ENCODE data around the gene NEAT1.

The NEAT1 gene

GRCh38 chr11:65422633-65423515 lies at the start of gene NEAT1:
TSS of gene NEAT1 (plus strand) at chr11:65422798.
- FAIRE-seq = no peak

- no peak for FAIRE-seq
Observed at GRCh38 chr11:65373839-65374580, 48.6 kb upstream of the NEAT1 start.

GRCh38 chr11:65375012-65375411 lies 47.6 kb upstream of the NEAT1 start:
- no peak for FAIRE-seq

GRCh38 chr11:65376138-65376713 lies 46.4 kb upstream of the NEAT1 start:
- no peak for FAIRE-seq

GRCh38 chr11:65377036-65377435 lies 45.6 kb upstream of the NEAT1 start:
- FAIRE-seq = no peak

- FAIRE-seq = no peak
Observed at GRCh38 chr11:65377777-65378176, 44.8 kb upstream of the NEAT1 start.

GRCh38 chr11:65378208-65378927 lies 44.2 kb upstream of the NEAT1 start:
- no peak for FAIRE-seq

DNA sequence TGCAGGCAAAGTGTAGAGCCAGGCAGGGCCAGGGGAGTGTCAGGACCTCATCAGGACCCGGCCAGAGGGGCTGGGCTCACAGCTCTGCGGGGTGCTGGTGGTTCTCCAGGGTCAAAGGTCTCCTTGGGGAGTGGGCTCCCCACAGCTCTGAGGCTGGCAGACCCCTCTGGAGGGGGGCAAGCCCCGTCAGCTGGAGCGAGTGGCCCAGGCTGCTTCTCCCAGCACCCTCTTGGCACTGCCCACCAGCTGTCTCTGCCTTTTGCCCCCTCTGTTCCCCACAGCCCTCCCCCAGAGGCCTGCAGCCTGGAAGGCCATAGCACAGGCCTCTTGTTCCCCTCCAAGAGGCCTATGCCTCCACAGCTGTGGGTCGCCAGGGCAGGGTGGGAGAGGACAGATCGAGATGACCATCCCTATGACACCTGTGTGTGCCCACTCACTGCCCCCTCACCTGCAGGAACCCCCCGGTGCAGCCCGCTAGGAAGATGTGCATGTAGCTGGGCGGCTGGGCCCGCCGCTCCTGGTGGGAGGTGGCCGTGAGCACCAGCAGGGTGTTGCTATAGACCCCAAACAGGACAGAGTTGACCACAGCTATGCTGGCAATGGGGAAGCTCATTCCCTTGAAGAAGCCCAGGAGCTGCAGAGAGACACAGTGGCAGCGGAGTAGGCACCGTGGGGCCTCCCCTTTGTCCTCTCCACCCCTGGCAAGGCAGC lies 43.5 kb upstream of the NEAT1 start:
- no peak for FAIRE-seq

DNA sequence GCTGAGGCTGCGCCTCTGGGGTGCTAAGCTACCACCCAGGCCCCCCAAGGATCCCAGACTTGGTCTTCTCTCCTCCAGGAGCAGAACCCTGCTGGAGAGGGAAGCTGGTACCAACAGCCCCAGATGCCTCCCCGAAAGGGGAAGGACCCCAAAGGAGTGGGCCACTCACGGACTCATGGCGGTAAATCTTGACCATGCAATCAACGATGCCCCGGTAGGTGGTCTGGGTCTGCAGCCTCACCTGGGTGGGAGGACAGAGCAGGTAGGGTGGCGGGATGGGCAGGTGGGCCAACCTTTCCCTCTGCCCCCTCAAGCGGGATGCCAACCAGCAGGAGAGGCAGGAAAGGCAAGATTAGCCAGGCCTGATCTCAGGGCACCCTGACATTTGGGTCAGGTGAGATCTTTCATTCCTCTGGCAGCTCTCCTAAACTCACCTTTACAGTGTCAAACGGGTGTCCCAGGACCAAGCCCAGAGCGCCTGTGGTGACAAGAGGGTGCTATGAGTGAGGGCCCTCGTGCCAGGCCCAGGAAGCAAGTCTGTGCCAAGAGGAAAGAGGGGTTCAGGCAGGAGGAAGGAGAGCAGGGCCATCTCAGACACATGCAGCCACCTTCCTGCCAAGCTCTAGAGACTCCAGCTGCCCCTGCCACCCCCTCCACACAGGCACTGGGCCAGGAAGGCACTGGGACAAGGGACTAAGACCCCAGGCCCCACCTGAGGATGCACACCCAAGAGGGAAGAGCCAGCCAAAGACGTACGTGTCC lies 42.7 kb upstream of the NEAT1 start:
- FAIRE-seq = no peak

DNA sequence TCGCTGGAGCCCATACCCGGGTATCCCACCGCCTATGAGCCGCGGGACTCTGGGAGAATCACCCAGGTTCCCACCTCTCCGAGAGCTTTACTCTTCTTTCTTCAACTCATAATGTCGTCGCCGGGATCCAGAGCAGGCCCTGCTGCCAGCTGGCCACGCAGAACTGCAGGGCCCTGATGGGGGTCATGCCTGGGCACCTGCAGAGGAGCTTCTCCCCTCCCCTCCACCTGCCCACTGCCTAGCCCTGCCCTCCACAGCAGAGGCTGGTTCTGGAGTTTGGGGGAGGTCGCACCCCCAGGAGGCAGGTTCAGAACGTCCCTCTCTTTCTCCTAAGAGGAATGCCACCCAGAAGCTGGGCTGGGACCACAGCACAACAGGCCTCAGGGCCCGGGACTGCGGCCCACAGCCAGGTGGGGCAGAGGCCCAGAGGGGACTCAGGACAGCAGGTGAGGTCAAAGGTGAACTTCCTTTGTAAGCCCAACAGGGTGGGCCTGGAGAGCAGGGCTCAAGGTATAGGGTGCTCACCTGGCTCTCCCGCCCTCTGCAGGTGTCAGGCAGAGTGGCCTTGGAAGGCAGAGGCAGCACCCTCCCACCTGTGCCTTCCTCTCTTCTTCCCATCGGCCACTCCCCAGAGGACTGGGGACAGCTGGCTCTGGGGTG lies 42.0 kb upstream of the NEAT1 start:
- FAIRE-seq = no peak

GRCh38 chr11:65381716-65382032 lies 40.9 kb upstream of the NEAT1 start:
- FAIRE-seq = no peak

DNA sequence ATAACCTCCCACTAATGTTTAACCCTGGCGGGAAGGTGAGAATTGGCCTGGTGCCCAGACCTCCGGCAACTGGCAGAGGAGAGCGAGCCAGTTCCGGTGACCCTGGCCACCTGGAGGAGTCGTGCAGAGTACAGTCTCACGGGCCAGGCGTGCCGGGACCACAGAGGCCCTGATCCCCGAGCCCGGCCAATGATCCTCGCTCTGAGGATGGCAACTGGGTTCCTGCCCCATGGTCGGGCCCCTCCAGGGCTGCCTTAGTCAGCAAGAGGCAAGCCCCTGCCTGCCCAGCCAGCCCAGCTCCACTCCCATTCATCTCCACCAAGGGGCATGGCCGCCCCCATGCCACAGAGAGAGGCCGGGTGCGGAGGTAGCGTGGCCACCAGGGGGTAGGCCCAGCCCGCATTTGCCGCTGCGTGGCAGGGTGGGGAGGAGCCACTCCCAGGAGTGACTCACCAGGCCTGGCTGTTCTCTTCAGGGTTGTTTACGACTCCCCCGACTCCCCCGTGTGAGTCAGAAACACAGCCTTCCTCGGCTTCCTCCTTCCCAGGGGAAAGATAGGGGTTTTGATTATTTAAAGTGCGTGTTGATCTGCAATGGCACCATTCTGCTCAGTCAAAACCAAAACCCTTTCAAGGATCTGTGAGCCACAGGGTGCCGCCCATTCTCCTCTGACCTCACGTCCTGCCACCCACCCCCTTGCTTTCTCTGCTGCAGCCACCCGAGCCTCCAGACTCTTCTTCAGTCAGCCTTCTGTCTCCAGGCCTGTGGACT lies 40.4 kb upstream of the NEAT1 start, which contains the start of gene SLC25A45:
Gene SLC25A45 (minus strand): TSS at position 614 of the 771 bp plus-strand sequence. CDS start 695 bp downstream, outside the sequence.
- no peak for FAIRE-seq

- FAIRE-seq = no peak
Observed at GRCh38 chr11:65382804-65383368, 39.7 kb upstream of the NEAT1 start.

DNA sequence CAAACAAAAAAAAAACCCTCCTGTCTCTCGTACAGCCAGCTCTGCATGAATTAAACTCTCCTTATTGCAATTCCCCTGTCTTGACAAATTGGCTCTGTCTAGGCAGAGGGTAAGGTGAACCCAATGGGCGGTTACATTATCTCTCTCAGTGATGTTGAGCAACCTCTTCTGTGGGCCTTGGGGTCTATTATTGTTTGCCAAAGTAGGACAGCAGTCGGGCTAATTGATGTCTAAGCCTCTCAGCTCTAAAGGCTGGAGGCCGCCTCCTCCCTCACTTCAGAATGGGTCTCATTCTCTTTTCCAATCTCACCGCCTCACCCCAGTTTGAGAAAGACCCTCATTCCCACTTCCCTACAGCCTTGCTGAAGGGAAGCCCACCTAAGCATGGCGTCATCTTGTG lies 38.8 kb upstream of the NEAT1 start:
- no peak for FAIRE-seq

GRCh38 chr11:65384301-65384889 lies 38.2 kb upstream of the NEAT1 start:
- FAIRE-seq = no peak

GRCh38 chr11:65386307-65387140 lies 36.1 kb upstream of the NEAT1 start, which contains the start of gene FRMD8:
TSS of gene FRMD8 (plus strand) at chr11:65386637. CDS start at chr11:65387037, 400 bp downstream.
- no peak for FAIRE-seq

DNA sequence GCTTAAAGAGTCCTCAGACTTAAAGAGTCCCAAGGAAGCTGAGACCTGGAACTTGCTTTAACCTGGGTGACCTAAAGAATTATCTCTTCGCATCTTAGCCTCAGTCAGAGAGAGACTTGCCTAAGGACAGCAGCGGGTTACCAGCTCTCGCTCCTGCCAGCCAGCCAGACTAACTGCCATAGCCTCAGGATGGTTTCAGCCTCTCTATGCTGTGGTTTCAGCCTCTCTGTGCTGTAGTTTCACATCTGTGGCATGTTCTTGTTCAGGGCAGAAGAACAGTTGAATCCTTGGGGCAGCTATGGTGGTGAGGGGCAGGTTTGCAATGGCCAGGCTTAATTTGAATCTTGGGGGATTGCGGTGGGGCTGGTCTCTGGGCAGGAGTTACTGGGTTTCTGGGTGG lies 33.9 kb upstream of the NEAT1 start:
- FAIRE-seq = no peak

- no peak for FAIRE-seq
Observed at GRCh38 chr11:65389294-65389980, 33.2 kb upstream of the NEAT1 start.

Measured in TTC549 (cell line).